Esophagus muscularis mucosa (tissue), 4 donors: ENCODE data around the gene C4orf54.

Source experiments
- CTCF ChIP-seq, 3 experiments: fragments of 200-600 bp in 2 of 3; fragments of 450-650 bp in 1 of 3; sonication (generic) in 2 of 3; IDR thresholded peaks; one replicate each; pipeline ENCODE4 v1.5.1; 2017 to 2019; ENCODE audit warnings: antibody characterized with exemption in 3 of 3, mild to moderate bottlenecking in 2 of 3, moderate library complexity in 1 of 3
- EP300 ChIP-seq: sonication (generic); formaldehyde crosslinking; IDR thresholded peaks from one replicate; pipeline ENCODE4 v1.6.1; 2017; ENCODE audit warnings: antibody characterized with exemption
- POLR2AphosphoS5 ChIP-seq, 2 donors: sonication (generic); formaldehyde crosslinking; IDR thresholded peaks; one replicate each; pipeline ENCODE4 v1.6.1; 2017; ENCODE audit warnings: antibody characterized with exemption in 2 of 2

- TF ChIP-seq CTCF (IDR thresholded peaks at IDR 0.05) (no peak), POLR2AphosphoS5 (IDR thresholded peaks at IDR 0.05) (no peak), EP300 (no peak)
Observed at GRCh38 chr4:99622341-99622740, 35.3 kb downstream of the C4orf54 start.
